DND-41 (cell line): Measurements from ENCODE around the gene TRDMT1.

Source experiments
- ATAC-seq: fragments of 200-7000 bp; cut with Tn5 transposase; 3 replicates; pipeline ENCODE4 v1.9.1; 2021; ENCODE audit warnings: low read depth; ENCODE audit not compliant: insufficient read depth
- DNase-seq: peaks from one replicate; pipeline ENCODE4 v3.0.0-alpha.2; 2020
- H2AFZ ChIP-seq: 2 replicates; pipeline ENCODE4 v1.6.0; 2012; ENCODE audit warnings: low read depth, low read length
- H3K27ac ChIP-seq: 2 replicates; pipeline ENCODE4 v1.5.1; 2012; ENCODE audit warnings: low read length, inconsistent platforms
- H3K27me3 ChIP-seq: fragments of 200-600 bp; sonication (generic); 2 replicates; pipeline ENCODE4 v1.6.0; 2012; ENCODE audit warnings: low read length, mild to moderate bottlenecking, inconsistent platforms; ENCODE audit not compliant: insufficient read depth, poor library complexity
- H3K36me3 ChIP-seq: 2 replicates; pipeline ENCODE4 v1.5.1; 2012; ENCODE audit warnings: low read length, inconsistent platforms; ENCODE audit not compliant: insufficient read depth
- H3K4me1 ChIP-seq: 2 replicates; pipeline ENCODE4 v1.5.1; 2012; ENCODE audit warnings: mild to moderate bottlenecking, low read length; ENCODE audit not compliant: insufficient read depth
- H3K4me2 ChIP-seq: 2 replicates; pipeline ENCODE4 v1.6.0; 2012; ENCODE audit warnings: mild to moderate bottlenecking, moderate library complexity, low read length, inconsistent platforms; ENCODE audit not compliant: insufficient read depth
- H3K4me3 ChIP-seq, 2 experiments: fragments of 200-600 bp in 1 of 2; shearing (Covaris generic) in 1 of 2; 2 replicates each; pipeline ENCODE4 v1.5.1; 2012 to 2016; ENCODE audit warnings: inconsistent platforms in 2 of 2, low read length in 2 of 2, mild to moderate bottlenecking in 2 of 2, low read depth in 1 of 2, moderate library complexity in 1 of 2
- H3K79me2 ChIP-seq: 2 replicates; pipeline ENCODE4 v1.6.0; 2012; ENCODE audit warnings: low read length, inconsistent platforms; ENCODE audit not compliant: insufficient read depth
- H3K9ac ChIP-seq: 2 replicates; pipeline ENCODE4 v1.6.0; 2012; ENCODE audit warnings: low read depth, mild to moderate bottlenecking, inconsistent platforms, low read length, moderate library complexity
- H3K9me3 ChIP-seq: 2 replicates; pipeline ENCODE4 v1.5.1; 2012; ENCODE audit warnings: low read length, moderate library complexity, mild to moderate bottlenecking, inconsistent platforms; ENCODE audit not compliant: insufficient read depth, severe bottlenecking
- H4K20me1 ChIP-seq: 2 replicates; pipeline ENCODE4 v1.6.0; 2012; ENCODE audit warnings: low read length; ENCODE audit not compliant: insufficient read depth
- CTCF ChIP-seq: IDR thresholded peaks from 2 replicates; pipeline ENCODE4 v1.5.1; 2012; ENCODE audit warnings: borderline replicate concordance, low read length, moderate library complexity, mild to moderate bottlenecking; ENCODE audit not compliant: poor library complexity, severe bottlenecking; ENCODE audit errors: extremely low read depth
- EZH2 ChIP-seq: IDR thresholded peaks from 3 replicates; pipeline ENCODE4 v1.6.1; 2012; ENCODE audit warnings: borderline replicate concordance, low read depth, mild to moderate bottlenecking, moderate library complexity, low read length, inconsistent platforms; ENCODE audit not compliant: severe bottlenecking

Gene TRDMT1

DNA sequence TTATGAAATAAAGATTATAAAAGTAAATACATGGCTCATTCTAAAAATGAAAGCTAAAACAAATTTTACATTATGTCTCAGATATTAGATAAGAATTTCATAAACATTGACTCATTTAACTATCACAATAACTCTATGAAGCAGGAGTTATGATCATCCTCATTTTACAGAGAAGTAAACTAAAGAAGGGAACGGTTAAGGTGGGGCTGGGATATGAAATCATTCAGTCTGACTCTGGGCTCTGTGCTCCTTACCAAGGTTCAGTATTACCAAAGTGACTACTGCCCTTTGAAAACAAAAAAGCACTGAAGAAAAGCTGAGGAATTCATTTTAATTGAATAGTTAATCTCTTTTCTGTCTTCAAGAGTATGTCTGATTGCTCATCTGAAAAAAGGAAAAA, 49.8 kb downstream of the TRDMT1 start:
- H3K9me3 ChIP-seq: no peaks in the 10 kb centered on the region
- DNase-seq (no peak), ATAC-seq (no peak)
- no peak overlapping the region for H3K9ac ChIP-seq
- H3K36me3 ChIP-seq: no peaks in the 10 kb centered on the region
- no peaks in the 10 kb centered on the region for H3K4me1 ChIP-seq
- TF ChIP-seq EZH2: no peak
- no peak for TF ChIP-seq CTCF
- no peaks in the 10 kb centered on the region for H3K27me3 ChIP-seq
- H3K4me3 ChIP-seq: no peak overlapping the region
- H3K27ac ChIP-seq: no peak overlapping the region
- no peaks in the 10 kb centered on the region for H4K20me1 ChIP-seq
- H3K79me2 ChIP-seq: no peaks in the 10 kb centered on the region
- H3K4me2 ChIP-seq: no peak overlapping the region
- no peak overlapping the region for H2AFZ ChIP-seq

DNA sequence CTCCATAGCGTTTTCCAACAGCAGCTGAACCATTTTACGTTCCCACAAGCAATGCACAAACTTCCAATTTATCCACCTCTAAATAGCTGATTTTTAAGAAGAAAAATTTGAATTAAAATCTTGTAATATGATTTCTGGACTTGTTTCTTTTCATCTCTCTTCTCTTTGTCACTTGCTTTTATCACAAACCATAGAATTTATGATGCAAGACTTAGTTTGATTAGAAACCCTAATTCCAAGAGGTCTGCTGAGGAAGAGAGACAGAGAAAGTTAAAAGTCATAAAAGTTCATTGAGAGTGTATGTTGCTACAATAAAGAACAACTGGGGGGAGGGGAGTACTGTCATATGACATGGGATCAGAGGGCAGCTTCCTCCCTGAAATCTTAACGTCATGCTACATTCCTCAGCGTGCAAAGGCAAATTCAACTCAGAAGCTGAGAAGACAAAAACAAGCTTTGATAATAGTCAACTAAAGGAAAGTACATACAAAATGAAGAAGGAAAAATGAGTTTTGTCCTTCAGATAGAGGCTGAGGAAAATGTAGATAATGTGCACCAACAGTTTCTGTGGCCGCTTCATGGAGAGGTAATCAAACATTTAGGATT, 53.5 kb downstream of the TRDMT1 start:
- H3K36me3 ChIP-seq: no peaks in the 10 kb centered on the region
- DNase-seq: no peak
- TF ChIP-seq CTCF (no peak), EZH2 (no peak)
- no peaks in the 10 kb centered on the region for H4K20me1 ChIP-seq
- no peaks in the 10 kb centered on the region for H3K9me3 ChIP-seq
- no peak overlapping the region for H2AFZ ChIP-seq
- H3K27ac ChIP-seq: no peak overlapping the region
- no peak overlapping the region for H3K4me3 ChIP-seq
- H3K79me2 ChIP-seq: no peaks in the 10 kb centered on the region
- H3K27me3 ChIP-seq: no peaks in the 10 kb centered on the region
- no peak for ATAC-seq
- no peak overlapping the region for H3K4me2 ChIP-seq
- H3K9ac ChIP-seq: no peak overlapping the region
- no peaks in the 10 kb centered on the region for H3K4me1 ChIP-seq

GRCh38 chr10:17146892-17147291, 54.6 kb downstream of the TRDMT1 start:
- H3K9me3 ChIP-seq: no peaks in the 10 kb centered on the region
- H3K4me1 ChIP-seq: no peaks in the 10 kb centered on the region
- H3K9ac ChIP-seq: no peak overlapping the region
- DNase-seq (no peak), ATAC-seq (no peak)
- no peak overlapping the region for H3K4me3 ChIP-seq
- no peaks in the 10 kb centered on the region for H3K27me3 ChIP-seq
- no peaks in the 10 kb centered on the region for H4K20me1 ChIP-seq
- H3K27ac ChIP-seq: no peak overlapping the region
- no peaks in the 10 kb centered on the region for H3K79me2 ChIP-seq
- H3K4me2 ChIP-seq: no peak overlapping the region
- no peak overlapping the region for H2AFZ ChIP-seq
- no peak for TF ChIP-seq EZH2
- TF ChIP-seq CTCF: no peak
- H3K36me3 ChIP-seq: no peaks in the 10 kb centered on the region

GRCh38 chr10:17145239-17145638, 56.2 kb downstream of the TRDMT1 start:
- Histone ChIP-seq H3K79me2 (no peaks in the 10 kb centered on the region), H2AFZ (no peak overlapping the region), H3K27ac (no peak overlapping the region), H4K20me1 (no peaks in the 10 kb centered on the region), H3K9me3 (no peaks in the 10 kb centered on the region), H3K4me2 (no peak overlapping the region), H3K9ac (no peak overlapping the region), H3K36me3 (no peaks in the 10 kb centered on the region), H3K4me1 (no peaks in the 10 kb centered on the region), H3K4me3 (no peak overlapping the region), H3K27me3 (no peaks in the 10 kb centered on the region)
- TF ChIP-seq EZH2 (no peak), CTCF (no peak)
- DNase-seq (no peak), ATAC-seq (no peak)
